Mesothelial cell of epicardium (in vitro differentiated cells): Measurements from ENCODE around the gene RING1. TPM values are rescaled to one million over a fixed set of nuclear protein-coding genes. Genes with fewer than 3 reads are reported as not detected.

Experiments used
- DNase-seq, 2 experiments: peaks; one replicate each; pipeline ENCODE4 v3.0.0; 2021; ENCODE audit warnings: low spot score in 2 of 2; ENCODE audit not compliant: unreplicated experiment in 2 of 2
- H3K27ac Mint-ChIP-seq: 2 replicates; pipeline ENCODE4 v1.8.0; 2021; ENCODE audit warnings: mixed read lengths
- H3K27me3 Mint-ChIP-seq: 2 replicates; pipeline ENCODE4 v1.8.0; 2021; ENCODE audit warnings: low read depth, mixed read lengths
- H3K36me3 Mint-ChIP-seq: 2 replicates; pipeline ENCODE4 v1.8.0; 2021; ENCODE audit warnings: mixed read lengths
- H3K4me1 Mint-ChIP-seq: 2 replicates; pipeline ENCODE4 v1.8.0; 2021; ENCODE audit warnings: mixed read lengths
- H3K4me3 Mint-ChIP-seq: 2 replicates; pipeline ENCODE4 v1.8.0; 2021; ENCODE audit warnings: mild to moderate bottlenecking, moderate library complexity, mixed read lengths
- H3K9me3 Mint-ChIP-seq: 2 replicates; pipeline ENCODE4 v1.8.0; 2021; ENCODE audit warnings: mixed read lengths
- CTCF ChIP-seq: fragments of 200-600 bp; sonication (generic); IDR thresholded peaks from one replicate; pipeline ENCODE4 v1.5.0; 2021; ENCODE audit warnings: antibody characterized with exemption; ENCODE audit not compliant: unreplicated experiment
- total RNA-seq: library from RNA; stranded (reverse); gene quantifications from 3 replicates; pipeline ENCODE4 v1.2.1, GENCODE V29; 2021

Gene RING1
- total RNA-seq, 1 donor from 2014 or later = 59.0 TPM

DNA sequence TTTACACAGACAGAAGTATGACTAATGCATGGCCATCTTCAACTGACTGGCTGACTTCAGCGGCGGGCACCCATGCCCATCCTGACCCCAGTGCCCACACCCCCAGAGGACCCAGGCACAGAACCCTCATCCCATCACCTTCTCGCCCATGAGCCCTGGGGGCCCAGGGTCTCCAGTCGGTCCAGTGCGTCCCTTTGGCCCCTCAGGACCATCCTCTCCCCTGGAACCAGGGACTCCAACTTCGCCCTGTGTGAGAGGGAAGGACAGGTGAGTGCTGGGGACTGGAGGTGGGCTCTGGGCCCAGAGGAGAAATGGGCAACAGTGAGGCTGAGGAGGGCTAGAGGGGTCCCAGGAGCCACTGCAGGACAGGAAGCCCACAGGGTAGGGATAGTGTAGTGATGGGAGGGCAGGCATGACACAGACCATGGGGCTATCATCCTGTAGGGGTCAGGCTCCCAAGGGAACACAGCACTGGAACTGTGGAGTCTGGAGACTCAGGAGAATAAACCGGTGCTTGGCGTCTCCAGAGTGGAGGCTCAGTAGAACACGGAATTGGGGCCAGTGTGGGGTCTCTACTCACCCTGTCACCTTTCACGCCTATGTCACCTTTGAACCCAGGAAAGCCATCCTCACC is 32.7 kb upstream of the RING1 start:
- Mint-ChIP-seq H3K36me3 (no peaks in the 10 kb centered on the region), H3K4me1 (peaks cover 21% of the 10 kb centered on the region), H3K27me3 (no peaks in the 10 kb centered on the region), H3K27ac (no peak overlapping the region), H3K4me3 (no peak overlapping the region), H3K9me3 (no peaks in the 10 kb centered on the region)
- no peak for TF ChIP-seq CTCF
- no peak for DNase-seq

DNA sequence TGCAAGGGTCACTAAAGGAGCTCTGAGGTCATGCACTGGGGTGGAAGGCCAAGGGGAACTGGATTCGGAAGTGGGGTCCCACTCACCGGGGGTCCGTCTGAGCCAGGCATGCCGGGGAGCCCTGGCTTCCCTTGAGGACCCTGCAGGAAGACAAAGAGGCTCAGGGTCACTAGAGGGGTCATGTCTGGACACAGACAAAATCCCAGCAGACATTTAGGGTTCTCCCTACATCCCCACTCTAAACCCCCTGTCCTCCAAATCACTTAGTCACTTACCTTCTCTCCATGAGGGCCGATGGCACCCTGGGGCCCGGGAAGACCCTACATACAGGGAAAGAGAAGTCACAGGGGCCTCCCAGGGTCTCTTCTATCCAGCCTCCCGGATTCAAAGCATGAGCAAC is 31.4 kb upstream of the RING1 start:
- Mint-ChIP-seq H3K27ac (no peak overlapping the region), H3K36me3 (no peaks in the 10 kb centered on the region), H3K4me3 (no peak overlapping the region), H3K4me1 (peaks cover 21% of the 10 kb centered on the region), H3K27me3 (no peaks in the 10 kb centered on the region), H3K9me3 (no peaks in the 10 kb centered on the region)
- no peak for DNase-seq
- no peak for TF ChIP-seq CTCF

GRCh38 chr6:33177552-33178446 is 30.5 kb upstream of the RING1 start:
- Mint-ChIP-seq H3K36me3 (no peaks in the 10 kb centered on the region), H3K27ac (no peak overlapping the region), H3K9me3 (no peaks in the 10 kb centered on the region), H3K4me3 (no peak overlapping the region), H3K4me1 (peaks cover 17% of the 10 kb centered on the region), H3K27me3 (no peaks in the 10 kb centered on the region)
- no peak for TF ChIP-seq CTCF
- no peak for DNase-seq

DNA sequence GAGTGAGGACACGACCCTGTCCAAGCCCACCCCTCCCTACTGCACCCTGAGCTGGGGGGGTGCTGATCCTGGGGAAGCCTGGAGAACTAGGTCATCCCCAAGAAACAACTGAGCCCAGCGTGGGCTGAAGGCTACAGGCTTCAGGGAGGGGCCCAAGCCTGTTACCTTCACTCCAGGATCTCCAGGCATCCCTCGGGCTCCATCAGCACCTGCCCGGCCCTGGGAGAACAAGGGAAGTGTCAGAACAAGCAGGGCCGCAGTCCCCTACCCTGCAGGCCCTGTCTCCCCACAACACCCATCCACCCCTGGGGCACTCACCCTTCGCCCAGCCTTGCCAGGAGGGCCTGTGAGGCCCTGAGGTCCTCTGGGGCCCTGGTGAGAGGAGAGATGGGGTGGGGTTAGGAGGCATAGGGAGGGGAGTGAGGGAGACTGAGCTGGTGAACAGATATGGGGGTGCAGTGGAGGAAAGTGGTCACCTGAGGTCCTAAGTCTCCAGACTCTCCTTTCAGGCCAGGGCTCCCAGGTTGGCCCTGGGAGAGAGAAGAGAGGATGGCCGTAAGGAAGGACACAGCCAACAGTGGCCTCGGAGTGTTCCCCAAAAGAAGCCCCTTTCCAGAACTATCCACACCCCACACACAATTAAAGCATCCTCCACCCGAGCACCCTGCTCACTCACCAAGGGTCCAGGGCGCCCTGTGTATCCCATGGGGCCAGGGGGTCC is 29.4 kb upstream of the RING1 start:
- DNase-seq = no peak
- Mint-ChIP-seq H3K36me3 (no peaks in the 10 kb centered on the region), H3K27ac (no peak overlapping the region), H3K27me3 (no peaks in the 10 kb centered on the region), H3K9me3 (peaks cover 4% of the 10 kb centered on the region), H3K4me1 (peaks cover 17% of the 10 kb centered on the region), H3K4me3 (no peak overlapping the region)
- TF ChIP-seq CTCF = no peak

GRCh38 chr6:33181141-33181540 is 27.2 kb upstream of the RING1 start:
- Mint-ChIP-seq H3K9me3 (peaks cover 4% of the 10 kb centered on the region), H3K27me3 (no peaks in the 10 kb centered on the region), H3K27ac (no peak overlapping the region)

More at GRCh38 chr6:33181141-33181540, 27.2 kb upstream of the RING1 start:
- Mint-ChIP-seq H3K4me3 (no peak overlapping the region), H3K4me1 (peaks cover 17% of the 10 kb centered on the region), H3K36me3 (no peaks in the 10 kb centered on the region)
- no peak for TF ChIP-seq CTCF
- no peak for DNase-seq
